Adrenal gland (tissue), 5 donors: Measurements from ENCODE around the gene KIFC1.

ENCODE experiments used
- POLR2A ChIP-seq, 2 donors: fragments of 450-650 bp; IDR thresholded peaks; one replicate each; pipeline ENCODE4 v1.6.1; 2017; ENCODE audit warnings: antibody characterized with exemption in 2 of 2, mild to moderate bottlenecking in 2 of 2, moderate library complexity in 1 of 2
- TF ChIP-seq, protein P1 (sequence below), 6 experiments: fragments of 450-650 bp in 4 of 6; fragments of 200-600 bp in 2 of 6; sonication (generic) in 1 of 6; IDR thresholded peaks; 1 replicate in 5 of 6; 2 replicates in 1 of 6; pipeline versions ENCODE4 v1.5.1 to v1.8.0; 2016 to 2021; ENCODE audit warnings: antibody characterized with exemption in 6 of 6, mild to moderate bottlenecking in 2 of 6, moderate library complexity in 1 of 6
- donor health status: DM: no; HTN: no; CAD: no.

DNA sequence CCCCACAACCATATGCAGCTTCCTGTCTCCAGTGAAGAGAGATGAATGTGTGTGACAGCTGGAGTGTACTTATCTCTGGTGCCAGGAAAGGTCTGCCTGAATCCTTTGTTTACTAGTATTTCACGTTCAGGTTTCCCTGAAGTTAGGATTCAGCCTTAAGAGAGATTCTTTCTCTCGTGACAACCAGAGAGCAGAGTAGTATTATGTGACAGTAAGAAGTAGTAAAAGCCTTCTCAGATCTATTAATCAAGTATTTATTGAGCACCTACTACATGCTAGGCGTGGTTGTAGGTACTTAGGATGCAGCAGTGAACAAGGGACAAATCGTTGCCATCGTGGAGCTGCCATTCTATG lies 949 bp downstream of the KIFC1 start:
- TF ChIP-seq, protein P1, sequence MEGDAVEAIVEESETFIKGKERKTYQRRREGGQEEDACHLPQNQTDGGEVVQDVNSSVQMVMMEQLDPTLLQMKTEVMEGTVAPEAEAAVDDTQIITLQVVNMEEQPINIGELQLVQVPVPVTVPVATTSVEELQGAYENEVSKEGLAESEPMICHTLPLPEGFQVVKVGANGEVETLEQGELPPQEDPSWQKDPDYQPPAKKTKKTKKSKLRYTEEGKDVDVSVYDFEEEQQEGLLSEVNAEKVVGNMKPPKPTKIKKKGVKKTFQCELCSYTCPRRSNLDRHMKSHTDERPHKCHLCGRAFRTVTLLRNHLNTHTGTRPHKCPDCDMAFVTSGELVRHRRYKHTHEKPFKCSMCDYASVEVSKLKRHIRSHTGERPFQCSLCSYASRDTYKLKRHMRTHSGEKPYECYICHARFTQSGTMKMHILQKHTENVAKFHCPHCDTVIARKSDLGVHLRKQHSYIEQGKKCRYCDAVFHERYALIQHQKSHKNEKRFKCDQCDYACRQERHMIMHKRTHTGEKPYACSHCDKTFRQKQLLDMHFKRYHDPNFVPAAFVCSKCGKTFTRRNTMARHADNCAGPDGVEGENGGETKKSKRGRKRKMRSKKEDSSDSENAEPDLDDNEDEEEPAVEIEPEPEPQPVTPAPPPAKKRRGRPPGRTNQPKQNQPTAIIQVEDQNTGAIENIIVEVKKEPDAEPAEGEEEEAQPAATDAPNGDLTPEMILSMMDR (IDR thresholded peaks at IDR 0.05) = no peak
- no peak for TF ChIP-seq POLR2A (IDR thresholded peaks at IDR 0.05)
